NCI-H2029 (cell line): ENCODE data around the gene DAPK3.
"Not testable (repeated sequence)": the region's sequence is repeated elsewhere in the genome, so short reads cannot be mapped to it uniquely, and the experiment has no call there.

Source experiments
- DNase-seq: peaks from one replicate; lab custom pipeline; 2025; lab: John Stamatoyannopoulos, UW

DAPK3 gene

GRCh38 chr19:3954107-3954506, 16.8 kb downstream of the DAPK3 start:
- no peak for DNase-seq

- DNase-seq: not testable (repeated sequence)
Observed at GRCh38 chr19:3952755-3953276, 18.1 kb downstream of the DAPK3 start.

- no peak for DNase-seq
Observed at GRCh38 chr19:3950871-3951861, 19.7 kb downstream of the DAPK3 start.

GRCh38 chr19:3949997-3950859, 20.7 kb downstream of the DAPK3 start:
- DNase-seq: no peak

- no peak for DNase-seq
Observed at GRCh38 chr19:3949294-3949693, 21.6 kb downstream of the DAPK3 start.

GRCh38 chr19:3947316-3947933, 23.5 kb downstream of the DAPK3 start:
- DNase-seq: not testable (repeated sequence)

GRCh38 chr19:3945838-3946237, 25.1 kb downstream of the DAPK3 start:
- no peak for DNase-seq

GRCh38 chr19:3944018-3944721, 26.7 kb downstream of the DAPK3 start:
- DNase-seq: no peak

- no peak for DNase-seq
Observed at GRCh38 chr19:3942790-3943409, 28.0 kb downstream of the DAPK3 start.

- not testable (repeated sequence) for DNase-seq
Observed at GRCh38 chr19:3938300-3938950, 32.5 kb downstream of the DAPK3 start.

GRCh38 chr19:3936506-3937442, 34.1 kb downstream of the DAPK3 start:
- no peak for DNase-seq

- no peak for DNase-seq
Observed at GRCh38 chr19:3932931-3933810, 37.7 kb downstream of the DAPK3 start, which contains the start of gene NMRK2. NMRK2 (plus strand) TSS chr19:3933069; CDS start chr19:3933672, 603 bp downstream.

- DNase-seq: no peak
Observed at GRCh38 chr19:3931041-3931440, 39.9 kb downstream of the DAPK3 start.

GRCh38 chr19:3923912-3924311, 47.0 kb downstream of the DAPK3 start:
- no peak for DNase-seq

- no peak for DNase-seq
Observed at GRCh38 chr19:3923096-3923758, 47.7 kb downstream of the DAPK3 start.

- no peak for DNase-seq
Observed at GRCh38 chr19:3919793-3920192, 51.1 kb downstream of the DAPK3 start.

GRCh38 chr19:3916033-3916432, 54.9 kb downstream of the DAPK3 start:
- no peak for DNase-seq

- DNase-seq: no peak
Observed at GRCh38 chr19:3914199-3914598, 56.7 kb downstream of the DAPK3 start.
